HG02571 (cell line): Measurements from ENCODE around the gene PRRT2.
"Not testable (repeated sequence)": the region's sequence is repeated elsewhere in the genome, so short reads cannot be mapped to it uniquely, and the experiment has no call there.

ENCODE experiments used
- ATAC-seq: cut with Tn5 transposase; IDR thresholded peaks from one replicate; pipeline ENCODE4 v1.9.1; 2021; ENCODE audit warnings: mild to moderate bottlenecking, moderate library complexity; ENCODE audit not compliant: unreplicated experiment

Gene PRRT2

DNA sequence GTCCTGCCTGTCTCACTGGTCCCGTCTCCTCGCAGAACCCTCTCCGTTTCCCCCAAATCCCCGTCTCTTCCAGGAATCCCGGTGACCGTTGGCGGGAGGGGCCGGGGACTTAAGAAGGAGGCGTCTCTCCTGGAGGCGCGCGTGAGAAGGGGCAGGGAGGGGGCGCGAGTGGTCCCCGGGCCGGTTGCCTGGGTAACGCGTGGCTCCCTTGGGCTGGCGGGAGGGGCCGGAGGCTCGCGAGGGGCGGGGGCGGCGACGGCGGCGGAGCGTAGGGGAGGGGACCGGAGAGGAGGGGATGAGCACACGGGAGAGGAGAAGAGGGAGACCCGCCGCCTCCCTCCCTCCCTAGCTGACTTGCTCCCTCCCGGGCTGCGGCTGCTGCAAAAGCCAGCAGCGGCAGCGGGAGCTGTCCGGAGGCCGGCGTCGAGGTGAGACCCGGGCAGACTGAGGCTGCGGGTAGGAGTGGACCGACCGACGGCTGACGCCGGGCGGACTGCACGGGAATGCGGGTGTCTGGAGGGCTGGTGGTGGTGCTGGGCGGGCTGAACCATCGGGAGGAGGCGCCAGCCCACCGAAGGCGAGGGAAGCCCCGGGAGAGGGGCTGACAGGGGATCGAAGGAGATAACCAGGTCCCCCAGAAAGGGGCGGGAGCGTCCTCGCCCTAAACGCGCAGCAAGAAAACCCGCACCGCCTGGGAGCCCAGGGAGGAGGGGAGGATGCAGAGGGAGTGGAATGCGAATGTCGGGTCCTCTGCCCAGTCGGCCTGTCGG, at the start of gene PRRT2:
Gene PRRT2 (plus strand): TSS at position 298 of the 770 bp plus-strand sequence. CDS start 862 bp downstream, outside the sequence.
- ATAC-seq: no peak

DNA sequence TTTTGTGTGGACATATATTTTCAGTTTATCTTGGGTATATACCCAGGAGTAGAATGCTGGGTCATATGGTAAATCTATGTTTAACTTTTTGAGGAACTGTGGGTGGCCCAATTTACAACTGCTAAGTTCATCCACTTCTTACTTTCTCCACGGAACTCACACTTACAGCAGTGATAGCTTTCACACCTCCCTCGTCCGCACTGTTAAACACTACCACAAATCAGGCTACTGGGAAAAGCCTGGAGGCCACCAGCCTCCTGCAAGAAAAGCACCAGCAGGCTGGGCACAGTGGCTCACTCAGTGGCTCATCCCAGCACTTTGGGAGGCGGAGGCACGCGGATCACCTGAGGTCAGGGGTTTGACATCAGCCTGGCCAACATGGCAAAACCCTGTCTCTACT, 48.7 kb upstream of the PRRT2 start:
- ATAC-seq: no peak

DNA sequence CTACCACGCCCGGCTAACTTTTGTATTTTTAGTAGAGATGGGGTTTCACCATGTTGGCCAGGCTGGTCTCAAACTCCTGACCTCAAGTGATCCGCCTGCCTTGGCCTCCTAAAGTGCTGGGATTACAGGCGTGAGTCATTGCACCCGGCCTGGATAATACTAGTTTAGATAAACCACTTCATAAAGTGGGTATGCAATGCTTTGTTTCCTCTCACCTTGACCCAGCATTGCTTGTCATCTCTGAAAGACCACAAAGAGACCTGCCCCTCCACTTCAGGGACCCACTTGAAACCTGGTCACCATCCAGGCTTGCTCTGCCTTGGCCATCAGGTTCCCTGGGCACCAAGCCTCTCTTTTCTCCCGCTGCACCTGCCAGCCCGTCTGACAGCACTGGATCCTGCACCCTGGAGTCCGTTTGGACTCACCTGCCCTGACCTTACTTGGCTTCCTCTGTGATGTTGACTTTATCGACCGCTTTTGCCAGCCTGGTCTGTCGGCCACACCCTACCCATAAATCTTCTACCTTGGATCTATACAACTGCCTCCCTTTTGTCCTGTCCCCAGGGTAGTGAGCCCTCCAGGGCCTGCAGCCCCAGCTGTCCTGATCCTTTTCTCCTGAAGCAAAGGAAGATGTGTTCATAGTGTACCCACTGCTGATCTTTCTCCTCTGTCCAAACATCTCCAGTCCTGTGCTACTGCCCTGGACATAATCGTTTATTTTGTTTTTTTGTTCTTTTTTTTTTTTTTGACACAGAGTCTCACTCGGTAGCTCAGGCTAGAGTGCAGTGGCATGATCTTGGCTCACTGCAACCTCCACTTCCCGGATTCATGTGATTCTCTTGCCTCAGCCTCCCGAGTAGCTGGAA, 46.6 kb upstream of the PRRT2 start:
- ATAC-seq: no peak

DNA sequence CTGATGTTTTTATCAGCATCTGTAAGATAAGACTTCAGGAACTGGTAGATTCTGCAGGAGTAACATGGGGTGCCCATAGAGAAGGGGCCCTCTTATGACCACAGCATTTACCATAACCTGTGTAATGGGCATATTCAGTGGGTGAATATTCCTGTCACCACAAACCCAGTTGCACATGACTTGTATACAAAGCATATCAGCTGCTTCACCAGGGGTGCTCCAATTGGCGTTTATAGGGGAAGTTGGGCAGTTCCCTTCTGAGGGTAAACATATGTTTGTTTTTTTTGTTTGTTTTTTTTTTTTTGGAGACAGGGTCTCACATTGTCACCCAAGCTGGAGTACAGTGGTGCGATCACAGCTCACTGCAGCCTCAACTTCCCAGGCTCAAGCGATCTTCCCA, 45.4 kb upstream of the PRRT2 start:
- ATAC-seq: no peak

DNA sequence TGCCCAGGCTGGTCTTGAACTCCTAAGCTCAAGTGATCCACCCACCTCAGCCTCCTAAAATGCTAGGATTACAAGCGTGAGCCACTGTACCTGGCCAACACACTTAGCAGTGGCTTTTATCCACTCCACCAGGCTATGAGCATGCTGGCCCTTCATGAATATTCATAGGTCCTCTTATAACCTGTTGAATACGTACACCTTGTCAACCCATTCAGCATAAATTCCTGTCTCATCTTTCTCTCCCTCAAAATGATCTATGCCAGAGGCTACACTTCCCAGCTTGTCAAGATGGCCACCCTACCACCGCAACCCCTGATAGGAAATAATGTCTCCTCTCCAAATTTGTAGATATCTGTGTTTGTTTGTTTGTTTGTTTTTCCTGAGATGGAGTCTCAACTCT, 44.9 kb upstream of the PRRT2 start:
- no peak for ATAC-seq

DNA sequence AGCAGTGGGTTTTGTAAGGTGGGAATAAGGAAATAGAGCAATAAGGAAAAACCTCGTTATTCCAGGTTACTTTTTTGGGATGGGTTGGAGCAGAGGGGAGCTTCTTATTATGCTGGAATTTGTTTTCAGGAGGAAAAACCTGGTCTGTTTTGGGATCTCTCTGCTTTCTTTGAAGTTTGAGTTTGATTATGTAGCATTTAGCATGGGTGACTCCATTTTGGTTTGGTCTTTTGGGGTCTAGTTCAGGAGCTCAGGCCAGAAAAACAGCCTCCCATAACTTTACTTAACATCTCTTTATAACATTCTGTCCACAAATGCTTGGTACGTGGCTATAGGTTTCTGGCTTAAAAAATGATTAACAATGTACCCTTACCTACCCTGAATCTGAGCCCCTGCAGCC, 42.5 kb upstream of the PRRT2 start:
- ATAC-seq: no peak

DNA sequence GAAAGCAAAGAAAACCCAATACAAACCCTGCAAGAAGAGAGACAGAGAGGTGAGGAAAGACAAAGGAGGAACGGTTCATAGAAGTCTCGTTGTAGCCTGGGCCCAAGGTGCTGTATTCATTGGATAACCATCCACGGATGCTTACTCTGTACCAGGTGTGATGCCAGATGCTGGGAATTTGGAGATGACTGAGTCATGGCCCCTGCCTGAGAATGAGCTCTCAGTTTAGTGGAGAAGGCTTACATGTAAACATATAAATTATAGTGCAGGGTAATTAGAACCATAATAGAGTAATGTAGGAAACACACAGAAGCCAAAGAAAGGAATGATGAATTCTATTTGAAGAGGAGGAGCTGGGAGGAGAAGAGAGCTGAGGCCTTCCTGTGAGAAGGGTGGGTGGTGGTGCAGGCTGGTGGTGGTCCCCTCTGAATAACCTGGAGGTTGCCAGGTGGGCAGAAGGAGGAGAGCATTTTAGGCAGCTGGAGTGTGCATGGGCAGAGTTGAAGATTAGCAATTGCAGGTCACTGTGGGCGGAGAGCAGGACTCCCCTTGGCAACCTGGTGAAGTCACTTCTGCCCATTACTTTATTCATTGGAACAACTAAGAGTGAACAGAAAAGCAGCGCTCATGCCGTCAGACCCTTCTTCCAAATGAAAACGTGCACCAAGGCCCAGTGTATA, 41.6 kb upstream of the PRRT2 start:
- ATAC-seq: no peak

DNA sequence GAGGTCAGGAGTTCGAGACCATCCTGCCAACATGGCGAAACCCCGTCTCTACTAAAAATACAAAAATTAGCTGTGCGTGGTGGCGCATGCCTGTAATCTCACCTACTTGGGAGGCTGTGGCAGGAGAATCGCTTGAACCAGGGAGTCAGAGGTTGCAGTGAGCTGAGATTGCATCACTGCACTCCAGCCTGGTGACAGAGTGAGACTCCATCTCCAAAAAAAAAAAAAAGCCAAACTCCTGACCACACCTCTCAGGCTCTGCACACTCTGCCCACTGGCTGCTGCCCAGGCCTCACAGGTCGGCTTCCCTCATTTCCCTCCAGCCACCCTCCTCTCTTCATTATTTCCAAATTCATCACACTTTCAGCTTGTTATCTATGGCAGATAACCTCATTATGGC, 39.7 kb upstream of the PRRT2 start:
- ATAC-seq: not testable (repeated sequence)

DNA sequence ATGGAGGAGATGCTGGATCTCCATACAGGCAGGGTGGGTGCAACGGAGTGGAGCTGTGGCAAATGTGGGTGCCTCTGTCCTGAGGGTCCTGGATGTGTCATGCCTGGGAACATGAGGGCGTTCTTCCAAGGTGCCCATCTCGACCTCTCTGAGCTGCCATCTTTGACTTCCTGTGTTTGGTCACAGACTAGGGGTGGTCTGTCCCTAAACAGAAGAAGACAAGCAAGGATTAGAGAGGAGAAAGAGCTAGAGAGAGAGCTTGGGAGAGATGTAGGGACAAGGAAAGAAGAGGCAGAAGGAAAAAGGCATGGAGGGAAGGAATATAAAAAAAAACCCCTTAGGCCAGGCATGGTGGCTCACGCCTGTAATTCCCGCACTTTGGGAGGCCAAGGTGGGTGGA, 37.3 kb upstream of the PRRT2 start:
- ATAC-seq: no peak

DNA sequence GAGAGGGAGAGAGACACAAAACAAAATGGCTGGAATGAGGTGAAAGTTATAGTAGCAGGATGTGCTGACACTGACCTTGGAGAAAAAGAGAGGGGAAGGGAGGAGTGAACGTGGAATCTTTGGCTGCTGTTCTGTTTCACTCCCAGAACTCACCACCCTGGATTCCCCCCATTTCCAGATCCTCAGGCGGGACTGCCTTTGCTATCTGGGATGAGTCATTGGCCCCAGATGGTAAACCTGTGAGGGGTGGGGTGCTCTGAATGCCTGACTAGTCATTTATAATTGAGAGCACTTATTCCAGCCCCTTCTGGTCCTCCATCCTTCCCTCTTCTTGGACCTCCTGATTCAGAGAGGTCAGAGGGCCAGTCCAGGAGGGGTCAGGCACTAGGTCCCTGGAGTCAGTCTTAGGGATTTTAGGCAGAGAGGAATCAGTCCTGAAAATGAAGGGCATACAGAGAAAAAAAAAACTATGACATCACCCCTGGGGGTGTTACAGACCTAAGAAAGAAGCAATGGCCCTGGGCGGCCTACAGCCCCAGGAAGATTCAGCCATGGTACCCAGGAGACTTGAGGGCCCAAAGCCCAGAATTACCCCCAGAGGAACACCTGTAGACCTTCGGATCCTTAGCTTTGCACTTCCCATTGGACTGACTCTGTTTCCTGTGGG, 36.1 kb upstream of the PRRT2 start:
- no peak for ATAC-seq

DNA sequence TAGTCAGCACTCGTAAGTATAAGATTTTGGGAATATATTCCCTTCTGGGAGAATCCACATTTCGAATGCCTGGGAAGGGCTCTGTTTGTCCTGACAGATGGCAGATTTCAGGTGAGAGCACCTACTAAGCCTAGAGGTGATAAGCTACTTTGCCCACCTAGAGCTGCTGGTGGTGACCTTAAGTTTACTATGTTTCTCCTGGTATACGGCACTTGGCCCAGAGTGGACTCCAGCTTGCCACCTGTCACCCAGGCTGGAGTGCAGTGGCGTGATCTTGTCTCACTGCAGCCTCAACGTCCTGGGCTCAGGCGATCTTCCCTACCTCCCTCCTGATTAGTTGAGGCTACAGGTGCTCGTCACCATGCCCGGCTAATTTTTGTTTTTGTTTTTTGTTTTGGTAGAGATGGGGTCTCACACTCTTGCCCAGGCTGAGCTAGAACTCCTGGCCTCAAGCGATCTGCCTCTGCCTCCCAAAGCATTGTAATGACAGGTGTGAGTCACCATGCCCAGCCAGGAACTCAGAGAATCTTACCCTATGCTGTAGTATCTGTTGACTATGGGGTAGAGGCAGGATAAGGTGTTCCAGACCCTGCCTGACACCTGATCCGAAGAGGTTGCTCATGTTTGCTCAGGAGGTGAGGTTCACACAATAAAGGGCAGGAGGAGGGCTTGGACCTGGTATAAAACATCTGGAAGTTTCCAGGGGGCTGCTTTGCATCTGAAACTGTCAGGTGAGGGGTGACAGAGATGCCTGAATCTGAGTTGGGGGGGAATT, 34.2 kb upstream of the PRRT2 start, which contains the start of gene ZG16:
Gene ZG16 (plus strand): TSS at position 681 of the 775 bp plus-strand sequence. CDS start 1,011 bp downstream, outside the sequence.
- ATAC-seq: no peak

DNA sequence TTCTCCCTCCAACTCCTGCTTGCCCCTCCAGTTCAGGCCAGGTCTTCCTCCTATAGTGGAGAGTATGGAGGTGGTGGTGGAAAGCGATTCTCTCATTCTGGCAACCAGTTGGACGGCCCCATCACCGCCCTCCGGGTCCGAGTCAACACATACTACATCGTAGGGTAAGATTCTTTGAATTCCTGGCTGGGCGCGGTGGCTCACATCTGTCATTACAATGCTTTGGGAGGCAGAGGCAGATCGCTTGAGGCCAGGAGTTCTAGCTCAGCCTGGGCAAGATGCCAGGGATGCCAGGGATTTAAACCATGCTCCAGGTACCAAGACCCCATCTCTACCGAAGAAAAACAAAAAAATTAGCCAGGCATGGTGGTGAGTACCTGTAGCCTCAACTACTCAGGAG, 32.5 kb upstream of the PRRT2 start:
- ATAC-seq: no peak

DNA sequence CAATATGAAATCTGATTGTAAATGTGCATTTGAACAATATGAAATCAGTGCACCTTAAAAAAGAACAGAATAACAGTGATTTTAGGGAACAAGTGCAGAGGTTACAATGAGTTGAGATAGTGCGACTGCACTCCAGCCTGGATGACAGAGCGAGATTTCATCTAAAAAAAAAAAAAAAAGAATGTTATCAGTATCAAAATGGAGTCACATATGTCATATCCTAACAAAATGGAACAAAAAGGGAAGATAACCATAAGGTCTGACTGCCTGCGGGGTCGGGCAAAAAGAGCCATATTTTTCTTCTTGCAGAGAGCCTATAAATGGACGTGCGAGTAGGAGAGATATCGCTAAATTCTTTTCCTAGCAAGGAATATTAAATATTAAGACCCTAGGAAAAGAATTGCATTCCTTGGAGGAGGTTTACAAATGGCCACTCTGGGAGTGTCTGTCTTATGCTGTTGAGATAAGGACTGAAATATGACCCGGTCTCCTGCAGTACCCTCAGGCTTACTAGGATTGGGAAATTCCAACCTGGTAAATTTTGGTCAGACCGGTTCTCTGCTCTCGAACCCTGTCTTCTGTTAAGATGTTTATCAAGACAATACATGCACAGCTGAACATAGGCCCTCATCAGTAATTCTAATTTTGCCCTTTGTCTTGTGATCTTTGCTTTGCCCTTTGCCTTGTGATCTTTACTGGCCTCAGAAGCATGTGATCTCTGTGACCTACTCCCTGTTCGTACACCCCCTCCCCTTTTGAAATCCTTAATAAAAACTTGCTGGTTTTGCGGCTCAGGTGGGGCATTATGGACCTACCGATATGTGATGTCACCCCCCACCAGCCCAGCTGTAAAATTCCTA, 28.7 kb upstream of the PRRT2 start:
- not testable (repeated sequence) for ATAC-seq

DNA sequence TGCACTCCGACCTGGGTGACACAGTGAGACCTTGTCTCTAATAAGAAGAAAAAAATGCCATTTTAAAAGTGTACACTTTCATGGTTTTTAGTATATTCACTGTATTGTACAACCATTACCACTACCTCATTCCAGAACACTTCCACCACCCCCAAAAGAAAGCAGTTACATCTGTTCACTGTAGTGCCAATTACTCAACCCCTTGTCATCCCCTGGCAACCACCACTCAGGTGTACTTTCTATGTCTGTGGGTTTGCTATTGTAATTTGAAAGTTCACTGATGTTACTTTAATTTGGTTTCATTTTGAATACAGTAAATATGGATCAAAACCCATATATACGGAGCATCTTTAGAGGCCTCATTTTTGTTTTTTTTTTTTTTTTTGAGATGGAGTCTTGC, 27.8 kb upstream of the PRRT2 start:
- ATAC-seq: no peak

DNA sequence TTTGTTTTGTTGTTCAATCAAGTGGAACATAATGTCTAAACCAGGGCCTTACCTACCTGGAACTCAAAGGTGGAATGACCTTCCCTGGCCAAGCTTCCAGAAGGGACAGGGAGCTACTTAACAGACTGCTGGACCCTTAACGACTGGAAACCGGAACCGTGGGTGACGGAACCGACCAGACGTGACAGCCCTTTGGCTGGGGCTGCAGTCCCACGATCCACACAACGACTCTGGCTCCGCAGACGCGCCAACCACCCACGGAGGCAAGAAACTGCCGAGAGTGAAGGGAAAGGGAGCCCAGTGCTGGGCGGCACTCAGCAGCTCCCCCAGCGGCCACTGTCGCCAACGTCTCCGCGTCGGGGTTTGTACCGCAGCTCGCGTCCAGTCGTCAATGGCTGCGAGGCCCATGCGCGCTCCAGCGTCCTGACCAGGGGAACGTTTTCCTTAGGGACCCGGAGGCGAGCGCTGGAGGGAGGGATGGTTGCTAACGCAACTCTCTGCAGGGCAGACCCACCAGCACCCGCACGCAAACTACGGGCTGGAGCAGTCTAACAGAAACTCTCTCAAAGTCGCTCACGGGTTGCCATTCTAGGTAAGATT, 27.0 kb upstream of the PRRT2 start:
- ATAC-seq: no peak

DNA sequence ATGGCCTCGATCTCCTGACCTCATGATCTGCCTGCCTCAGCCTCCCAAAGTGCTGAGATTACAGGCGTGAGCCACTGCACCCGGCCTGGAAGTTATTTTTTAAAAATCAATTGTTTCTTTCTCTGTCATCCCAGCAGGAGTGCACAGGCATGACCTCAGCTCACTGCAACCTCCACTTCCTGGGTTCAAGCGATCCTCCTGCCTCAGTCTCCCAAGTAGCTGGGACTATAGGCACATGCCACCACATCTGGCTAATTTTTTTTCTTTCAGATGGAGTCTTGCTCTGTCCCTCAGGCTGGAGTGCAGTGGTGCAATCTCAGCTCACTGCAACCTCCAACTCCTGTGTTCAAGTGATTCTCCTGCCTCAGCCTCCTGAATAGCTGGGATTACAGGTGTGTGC, 24.8 kb upstream of the PRRT2 start:
- not testable (repeated sequence) for ATAC-seq

DNA sequence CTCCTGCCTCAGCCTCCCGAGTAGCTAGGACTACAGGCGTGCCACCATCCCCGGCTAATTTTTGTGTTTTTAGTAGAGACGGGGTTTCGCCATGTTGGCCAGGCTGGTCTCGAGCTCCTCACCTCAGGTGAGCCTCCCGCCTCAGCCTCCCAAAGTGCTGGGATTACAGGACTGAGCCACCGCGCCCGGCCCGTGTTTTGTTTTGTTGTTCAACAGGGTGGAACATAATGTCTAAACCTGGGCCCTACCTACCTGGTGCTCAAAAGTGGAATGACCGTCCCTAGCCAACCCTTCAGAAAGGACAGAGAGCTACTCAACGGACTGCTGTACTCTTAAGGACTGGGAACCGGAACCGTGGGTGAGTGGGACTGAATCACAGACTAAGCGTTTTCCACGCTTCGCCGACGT, 22.2 kb upstream of the PRRT2 start:
- ATAC-seq: no peak

DNA sequence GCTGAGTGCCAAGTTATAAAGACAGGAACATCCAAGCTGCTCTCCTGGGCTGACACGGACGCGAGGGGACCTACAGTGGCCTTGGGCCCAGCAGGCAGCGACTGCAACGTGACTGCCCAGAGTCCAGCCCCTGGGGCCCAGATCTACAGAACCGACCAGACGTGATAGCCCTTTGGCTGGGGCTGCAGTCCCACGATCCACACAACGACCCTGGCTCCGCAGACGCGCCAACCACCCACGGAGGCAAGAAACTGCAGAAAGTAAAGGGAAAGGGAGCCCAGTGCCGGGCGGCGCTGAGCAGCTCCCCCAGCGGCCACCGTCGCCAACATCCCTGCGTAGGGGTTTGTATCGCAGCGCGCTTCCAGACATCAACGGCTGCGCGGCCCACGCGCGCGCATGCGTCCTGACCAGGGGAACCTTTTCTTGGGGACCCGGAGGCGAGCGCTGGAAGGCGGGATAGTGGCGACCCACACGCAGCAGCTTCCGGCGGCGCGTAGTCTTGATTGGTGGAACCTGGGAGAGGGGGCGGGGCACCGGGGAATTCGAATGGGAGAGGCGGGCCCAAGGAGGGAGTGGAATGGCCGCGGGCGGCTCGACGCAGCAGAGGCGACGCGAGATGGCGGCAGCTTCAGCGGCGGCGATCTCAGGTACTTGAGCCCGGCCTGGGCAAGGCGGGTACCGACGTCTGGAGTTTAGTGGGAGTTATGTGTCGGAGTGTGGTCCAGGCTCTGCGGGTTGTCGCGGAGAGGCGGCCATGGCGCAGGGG, 21.6 kb upstream of the PRRT2 start, which contains the start of gene KIF22:
Gene KIF22 (plus strand): TSS at position 569 of the 766 bp plus-strand sequence. CDS start 9 bp downstream, at position 578.
- peak; percentile 93 for ATAC-seq
